HEK293 (cell line): ENCODE results near the gene DRAP1.

Experiments used
- CTCF ChIA-PET: fragments of 350-600 bp; formaldehyde crosslinking; extraction: SDS; loops from one replicate; lab custom pipeline; 2021; ENCODE audit warnings: antibody characterized with exemption; lab: Yijun Ruan, JAX
- POLR2A ChIA-PET: fragments of 300-600 bp; formaldehyde crosslinking; extraction: SDS; loops from one replicate; lab custom pipeline; 2020; ENCODE audit warnings: antibody characterized with exemption, inconsistent platforms; lab: Yijun Ruan, JAX
- H3K27ac ChIP-seq: fragments of 200-500 bp; sonication (Bioruptor generic); 2 replicates; pipeline ENCODE4 v1.5.1; 2014; ENCODE audit warnings: low read depth, low read length, control low read depth, inconsistent platforms; ENCODE audit errors: extremely low read depth
- H3K36me3 ChIP-seq, 2 experiments: fragments of 200-500 bp in 1 of 2; sonication (Bioruptor generic) in 1 of 2; 1 replicate in 1 of 2; 2 replicates in 1 of 2; pipeline ENCODE4 v1.5.1; 2014 to 2017; ENCODE audit warnings: inconsistent platforms in 2 of 2, low read length in 2 of 2; ENCODE audit not compliant: control insufficient read depth in 2 of 2, insufficient read depth in 1 of 2
- H3K4me1 ChIP-seq: fragments of 200-500 bp; sonication (Bioruptor generic); 2 replicates; pipeline ENCODE4 v1.5.1; 2014; ENCODE audit warnings: mild to moderate bottlenecking, low read length, inconsistent platforms; ENCODE audit not compliant: control insufficient read depth, insufficient read depth
- H3K4me3 ChIP-seq: 2 replicates; pipeline ENCODE4 v1.5.1; 2011; ENCODE audit warnings: low read depth, mild to moderate bottlenecking, control low read depth, low read length, moderate library complexity
- H3K9me3 ChIP-seq: fragments of 200-500 bp; sonication (Bioruptor generic); 2 replicates; pipeline ENCODE4 v1.5.1; 2014; ENCODE audit warnings: low read depth, low read length, inconsistent platforms; ENCODE audit not compliant: control insufficient read depth, insufficient read depth
- BCL11A ChIP-seq: fragments of 450-650 bp; formaldehyde crosslinking; IDR thresholded peaks from 2 replicates; pipeline ENCODE4 v1.5.1; 2016; ENCODE audit warnings: low read depth, missing biosample characterization, missing genetic modification characterization
- BCL11B ChIP-seq: fragments of 450-650 bp; formaldehyde crosslinking; IDR thresholded peaks from 2 replicates; pipeline ENCODE4 v1.5.1; 2016; ENCODE audit warnings: low read depth, missing biosample characterization, missing genetic modification characterization
- MZF1 ChIP-seq: fragments of 450-650 bp; formaldehyde crosslinking; IDR thresholded peaks from 2 replicates; pipeline ENCODE4 v1.5.1; 2017; ENCODE audit warnings: missing biosample characterization, missing genetic modification characterization, borderline replicate concordance
- SCRT2 ChIP-seq: fragments of 450-650 bp; formaldehyde crosslinking; IDR thresholded peaks from 2 replicates; pipeline ENCODE4 v1.5.1; 2016; ENCODE audit warnings: missing biosample characterization, missing genetic modification characterization
- ZNF112 ChIP-seq: fragments of 450-650 bp; formaldehyde crosslinking; IDR thresholded peaks from 2 replicates; pipeline ENCODE4 v1.5.0; 2017; ENCODE audit warnings: missing biosample characterization, missing genetic modification characterization
- ZNF140 ChIP-seq: fragments of 450-650 bp; formaldehyde crosslinking; IDR thresholded peaks from 2 replicates; pipeline ENCODE4 v1.5.1; 2016; ENCODE audit warnings: missing biosample characterization, missing genetic modification characterization
- ZNF184 ChIP-seq: fragments of 450-650 bp; IDR thresholded peaks from 2 replicates; pipeline ENCODE4 v1.5.1; 2018; ENCODE audit warnings: missing biosample characterization, mild to moderate bottlenecking, missing genetic modification characterization
- ZNF23 ChIP-seq: fragments of 450-650 bp; formaldehyde crosslinking; IDR thresholded peaks from 2 replicates; pipeline ENCODE4 v1.5.1; 2016; ENCODE audit warnings: missing biosample characterization, missing genetic modification characterization, borderline replicate concordance
- ZNF341 ChIP-seq: fragments of 450-650 bp; formaldehyde crosslinking; IDR thresholded peaks from 2 replicates; pipeline ENCODE4; 2016; ENCODE audit warnings: low read depth, missing biosample characterization, missing genetic modification characterization
- ZNF514 ChIP-seq: fragments of 450-650 bp; formaldehyde crosslinking; IDR thresholded peaks from 2 replicates; pipeline ENCODE4 v1.5.1; 2016; ENCODE audit warnings: missing biosample characterization, missing genetic modification characterization
- ZNF521 ChIP-seq: fragments of 450-650 bp; formaldehyde crosslinking; IDR thresholded peaks from 2 replicates; pipeline ENCODE4 v1.5.1; 2017; ENCODE audit warnings: missing biosample characterization, mild to moderate bottlenecking, missing genetic modification characterization
- ZNF585B ChIP-seq: fragments of 450-650 bp; formaldehyde crosslinking; IDR thresholded peaks from 2 replicates; pipeline ENCODE4 v1.5.1; 2016; ENCODE audit warnings: missing biosample characterization, missing genetic modification characterization
- ZNF658 ChIP-seq: fragments of 450-650 bp; formaldehyde crosslinking; IDR thresholded peaks from 2 replicates; pipeline ENCODE4; 2016; ENCODE audit warnings: missing biosample characterization, missing genetic modification characterization
- ZNF692 ChIP-seq: fragments of 450-650 bp; formaldehyde crosslinking; IDR thresholded peaks from 2 replicates; pipeline ENCODE4 v1.5.1; 2016; ENCODE audit warnings: missing biosample characterization, missing genetic modification characterization

DRAP1 gene

GRCh38 chr11:65921033-65921555, 1.9 kb downstream of the DRAP1 start:
- ChIA-PET POLR2A (interaction anchor here (0.6 to 1.8 kb wide), 2 partner anchors 27 to 62 kb away, joined by 3 to 4 read pairs; no protein-coding TSS in a partner anchor), CTCF (interaction anchor here (0.6 to 2.1 kb wide), 2 partner anchors 32 to 104 kb away, joined by 3 to 10 read pairs; partner anchors contain the start of genes CCDC85B and FIBP)
- no peaks in the 10 kb centered on the region for H3K9me3 ChIP-seq
- H3K4me3 ChIP-seq = no peak overlapping the region
- TF ChIP-seq MZF1 (tag by site-specific recombination) (no peak), ZNF692 (no peak), ZNF112 (tag by site-specific recombination) (no peak), ZNF585B (no peak), ZNF514 (tag by site-specific recombination) (no peak), ZNF521 (tag by site-specific recombination) (no peak)
- no peak overlapping the region for H3K27ac ChIP-seq
- peaks cover 0 to 14% of the 10 kb centered on the region in 2 experiments; a peak in 2 of 3 replicates for H3K36me3 ChIP-seq
- H3K4me1 ChIP-seq = no peaks in the 10 kb centered on the region; the same call in 1 of the 2 replicates

- TF ChIP-seq ZNF23 (tag by site-specific recombination) (no peak), ZNF658 (tag by site-specific recombination) (no peak)
- no peak overlapping the region for H3K27ac ChIP-seq
- peaks cover 0 to 14% of the 10 kb centered on the region in 2 experiments; a peak in 2 of 3 replicates for H3K36me3 ChIP-seq
- H3K4me1 ChIP-seq = no peaks in the 10 kb centered on the region; the same call in 1 of the 2 replicates
- no peaks in the 10 kb centered on the region for H3K9me3 ChIP-seq
- ChIA-PET POLR2A (interaction anchor here (1.8 kb wide), 1 partner anchor 62 kb away, joined by 4 read pairs; no protein-coding TSS in a partner anchor), CTCF (interaction anchor here (0.6 to 2.1 kb wide), 3 partner anchors 33 to 104 kb away, joined by 3 to 10 read pairs (median 3); partner anchors contain the start of genes CCDC85B and FIBP)
- no peak overlapping the region for H3K4me3 ChIP-seq
These were observed 2.6 kb downstream of the DRAP1 start for GRCh38 chr11:65921876-65922275.

DNA sequence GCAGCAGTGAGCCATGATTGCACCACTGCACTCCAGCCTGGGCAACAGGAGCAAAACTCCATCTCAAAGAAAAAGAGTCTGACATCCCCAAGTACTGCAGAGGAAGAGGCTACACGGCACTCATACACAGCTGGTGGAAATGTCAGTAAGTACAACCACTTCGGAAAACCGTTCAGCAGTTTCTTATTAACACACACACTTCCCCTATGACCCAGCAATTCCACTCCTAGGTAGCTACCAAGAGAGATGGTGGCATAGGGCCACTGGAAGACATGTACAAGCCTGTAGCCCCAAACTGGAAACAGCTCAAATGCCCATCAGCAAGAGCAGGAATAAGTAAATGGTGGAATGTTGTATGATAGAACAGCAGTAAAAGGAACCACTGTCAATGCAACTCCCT, 3.3 kb downstream of the DRAP1 start:
- Histone ChIP-seq H3K9me3 (no peaks in the 10 kb centered on the region), H3K4me3 (no peak overlapping the region), H3K36me3 (peaks cover 0 to 14% of the 10 kb centered on the region in 2 experiments; a peak in 2 of 3 replicates), H3K4me1 (no peaks in the 10 kb centered on the region), H3K27ac (no peak overlapping the region)
- TF ChIP-seq BCL11B (tag by site-specific recombination) (no peak), ZNF184 (tag by site-specific recombination) (no peak), ZNF140 (0 out of 2 replicates have a peak, but pooled peaks have one; percentile 8), BCL11A (no peak)
- CTCF ChIA-PET = interaction anchor here (0.6 to 2.1 kb wide), 5 partner anchors 33 to 100 kb away, joined by 3 to 10 read pairs (median 3); partner anchors contain the start of genes CCDC85B and FIBP
- POLR2A ChIA-PET = interaction anchor here (0.6 to 1.8 kb wide), 3 partner anchors 32 to 755 kb away, joined by 4 to 5 read pairs (median 4); partner anchors contain the start of genes CCDC85B and RBM4B

DNA sequence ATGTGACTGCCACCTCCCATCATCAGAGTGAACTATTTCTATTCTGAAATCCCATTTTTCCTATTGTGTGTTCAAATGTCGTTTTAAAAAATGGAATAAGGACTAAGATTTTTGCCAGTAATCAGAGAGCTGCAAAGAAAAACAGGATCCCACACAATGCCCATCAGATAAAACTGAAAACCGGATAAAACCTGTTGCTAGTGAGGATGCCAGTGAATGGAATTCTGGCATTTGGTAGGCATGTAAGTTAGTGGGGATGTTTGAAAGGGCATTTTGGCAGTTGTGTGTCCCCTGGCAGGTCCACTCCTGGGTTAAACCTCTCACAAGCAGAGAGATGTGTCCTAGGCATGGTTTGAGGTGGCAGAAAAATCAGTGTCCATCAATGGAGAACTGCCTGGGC, 6.2 kb downstream of the DRAP1 start:
- H3K27ac ChIP-seq = no peak overlapping the region
- TF ChIP-seq ZNF341 (tag by site-specific recombination) = no peak
- peak; percentile 75 for TF ChIP-seq SCRT2 (tag by site-specific recombination)
- H3K9me3 ChIP-seq = no peaks in the 10 kb centered on the region
- H3K36me3 ChIP-seq = peaks cover 0 to 14% of the 10 kb centered on the region in 2 experiments; a peak in 2 of 3 replicates
- CTCF ChIA-PET = interaction anchor here (0.5 to 0.9 kb wide), 2 partner anchors 54 to 337 kb away, joined by 4 read pairs; no protein-coding TSS in a partner anchor
- H3K4me3 ChIP-seq = no peak overlapping the region
- POLR2A ChIA-PET = no interaction called here
- H3K4me1 ChIP-seq = no peaks in the 10 kb centered on the region
